ENCODE measurements around the gene PKN1. TPM values are rescaled to one million over a fixed set of nuclear protein-coding genes. Genes with fewer than 3 reads are reported as not detected.

Gene PKN1
- total and polyA plus RNA-seq, 9 of the 15 experiments (the other 6 are each of a cell fraction or from before 2014, with no cell fraction given): 0.30 to 228 (median 77.5) TPM

GRCh38 chr19:14404312-14404711, 28.8 kb upstream of the PKN1 start:
- H3K36me3 ChIP-seq (ENCODE audit: control insufficient read depth, insufficient read depth, low read length): peaks cover 79% of the 10 kb centered on the region; the same call in 2 of the 3 replicates
- ATAC-seq: no peak
- DNase-seq (ENCODE audit: extremely low read depth in 1 of 4, low spot score in 3 of 4): no peak
- H3K9ac ChIP-seq (ENCODE audit: insufficient read depth in 1 of 2, low read depth in 2 of 2, low read length in 2 of 2): no peak overlapping the region
- H3K4me1 ChIP-seq (replicated peaks in 1 of 2; ENCODE audit: control insufficient read depth in 2 of 2, insufficient read depth in 2 of 2, low read length in 2 of 2): peaks cover 7 to 45% of the 10 kb centered on the region in 2 experiments; a peak in 4 of 5 replicates
- no peaks in the 10 kb centered on the region for H3K27me3 ChIP-seq (ENCODE audit: control insufficient read depth in 2 of 2, insufficient read depth in 2 of 2, low read length in 2 of 2)
- H3K79me2 ChIP-seq (ENCODE audit: control insufficient read depth, insufficient read depth, low read length): no peaks in the 10 kb centered on the region; the same call in 2 of the 3 replicates
- intact Hi-C loops (cut with micrococcal nuclease) (loop anchor here (10.0 kb wide), 1 partner anchor 260 kb away; no protein-coding TSS in a partner anchor), in situ Hi-C loops (cut with MboI) (no loop called here)
- ChIA-PET POLR2A (interaction anchor here (0.7 to 3.7 kb wide), 7 partner anchors 8 to 353 kb away, joined by 3 to 55 read pairs (median 4); partner anchors contain the start of genes ADGRE5 and DDX39A), CTCF (ENCODE audit: low intra/inter-chr PET ratio) (no interaction called here)
- BruUV-seq (replicated peaks): no TSS peak
- H3K9me1 ChIP-seq (ENCODE audit: control insufficient read depth, insufficient read depth, low read length): peaks cover 4% of the 10 kb centered on the region
- H3K27ac ChIP-seq (ENCODE audit: extremely low read depth, low read depth, low read length): no peak overlapping the region
- peaks cover 25% of the 10 kb centered on the region for H4K20me1 ChIP-seq (replicated peaks; ENCODE audit: control insufficient read depth, insufficient read depth, low read length)
- no peak overlapping the region for H3K4me3 ChIP-seq
- no peak overlapping the region for H3K4me2 ChIP-seq (ENCODE audit: insufficient read depth, low read length)
- no peak overlapping the region for H2AFZ ChIP-seq (ENCODE audit: low read depth, low read length)
- WGBS (ENCODE audit: insufficient coverage, low coverage, missing lambda C conversion rate): 89% methylated on average over 9 of the region's 9 CpGs
- H3K9me3 ChIP-seq (replicated peaks; ENCODE audit: control insufficient read depth, insufficient read depth, low read depth, low read length): no peaks in the 10 kb centered on the region
- no peak for FAIRE-seq
- TF ChIP-seq POLR2B (IDR thresholded peaks at IDR 0.05; ENCODE audit: low read depth, partially characterized antibody) (peak; percentile 16), POLR2A (conservative IDR thresholded peaks at IDR 0.05) (peak; percentile 30; the same call in 1 of the 2 replicates), HMGN3 (IDR thresholded peaks at IDR 0.05; ENCODE audit: borderline replicate concordance, extremely low read depth, insufficient read length, low read depth, low read length) (no peak), CCNT2 (IDR thresholded peaks at IDR 0.05; ENCODE audit: borderline replicate concordance, extremely low read depth, insufficient read length, low read depth, low read length) (peak; percentile 13), POLR2G (IDR thresholded peaks at IDR 0.05; ENCODE audit: low read depth, low read length) (peak; percentile 61), PREB (CRISPR knock-in tag; IDR thresholded peaks at IDR 0.05) (no peak)
- TF ChIP-seq, protein P1, sequence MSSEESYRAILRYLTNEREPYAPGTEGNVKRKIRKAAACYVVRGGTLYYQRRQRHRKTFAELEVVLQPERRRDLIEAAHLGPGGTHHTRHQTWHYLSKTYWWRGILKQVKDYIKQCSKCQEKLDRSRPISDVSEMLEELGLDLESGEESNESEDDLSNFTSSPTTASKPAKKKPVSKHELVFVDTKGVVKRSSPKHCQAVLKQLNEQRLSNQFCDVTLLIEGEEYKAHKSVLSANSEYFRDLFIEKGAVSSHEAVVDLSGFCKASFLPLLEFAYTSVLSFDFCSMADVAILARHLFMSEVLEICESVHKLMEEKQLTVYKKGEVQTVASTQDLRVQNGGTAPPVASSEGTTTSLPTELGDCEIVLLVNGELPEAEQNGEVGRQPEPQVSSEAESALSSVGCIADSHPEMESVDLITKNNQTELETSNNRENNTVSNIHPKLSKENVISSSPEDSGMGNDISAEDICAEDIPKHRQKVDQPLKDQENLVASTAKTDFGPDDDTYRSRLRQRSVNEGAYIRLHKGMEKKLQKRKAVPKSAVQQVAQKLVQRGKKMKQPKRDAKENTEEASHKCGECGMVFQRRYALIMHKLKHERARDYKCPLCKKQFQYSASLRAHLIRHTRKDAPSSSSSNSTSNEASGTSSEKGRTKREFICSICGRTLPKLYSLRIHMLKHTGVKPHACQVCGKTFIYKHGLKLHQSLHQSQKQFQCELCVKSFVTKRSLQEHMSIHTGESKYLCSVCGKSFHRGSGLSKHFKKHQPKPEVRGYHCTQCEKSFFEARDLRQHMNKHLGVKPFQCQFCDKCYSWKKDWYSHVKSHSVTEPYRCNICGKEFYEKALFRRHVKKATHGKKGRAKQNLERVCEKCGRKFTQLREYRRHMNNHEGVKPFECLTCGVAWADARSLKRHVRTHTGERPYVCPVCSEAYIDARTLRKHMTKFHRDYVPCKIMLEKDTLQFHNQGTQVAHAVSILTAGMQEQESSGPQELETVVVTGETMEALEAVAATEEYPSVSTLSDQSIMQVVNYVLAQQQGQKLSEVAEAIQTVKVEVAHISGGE (CRISPR knock-in tag; IDR thresholded peaks at IDR 0.05): no peak
